Right cardiac atrium (tissue), 5 donors: ENCODE data around the gene LNP1. TPM values are rescaled to one million over a fixed set of nuclear protein-coding genes. Genes with fewer than 3 reads are reported as not detected.
A peak's percentile ranks its signal among the peaks of the same experiment; 100 is the strongest.
"Not testable (repeated sequence)": the region's sequence is repeated elsewhere in the genome, so short reads cannot be mapped to it uniquely, and the experiment has no call there.

ENCODE experiments used
- ATAC-seq, 2 donors: fragments of 200-7000 bp; cut with Tn5 transposase; one replicate each; pipeline versions ENCODE4 v1.8.0 to v1.9.1; 2020; ENCODE audit warnings: moderate library complexity in 2 of 2, mild to moderate bottlenecking in 1 of 2
- DNase-seq, 3 donors: peaks; one replicate each; pipeline ENCODE4 v3.0.0-alpha.2; 2020
- H3K27ac ChIP-seq: one replicate; pipeline ENCODE4 v1.5.1; 2013; ENCODE audit warnings: mild to moderate bottlenecking, low read length, control low read depth, moderate library complexity
- H3K27me3 ChIP-seq: one replicate; pipeline ENCODE4 v1.6.1; 2013; ENCODE audit not compliant: control insufficient read depth, insufficient read depth
- H3K4me1 ChIP-seq: one replicate; pipeline ENCODE4 v1.6.1; 2013; ENCODE audit warnings: low read length; ENCODE audit not compliant: control insufficient read depth, insufficient read depth
- H3K4me3 ChIP-seq: one replicate; pipeline ENCODE4 v1.5.1; 2013; ENCODE audit warnings: low read length, control low read depth
- H3K9me3 ChIP-seq: one replicate; pipeline ENCODE4 v1.6.1; 2013; ENCODE audit warnings: low read length; ENCODE audit not compliant: control insufficient read depth
- WGBS: extraction: QIAGEN DNeasy Blood & Tissue Kit; methylation state at CpG from one replicate; pipeline ENCODE4 v1.1.7; 2013; 5-methylcytosine and 5-hydroxymethylcytosine counted together
- intact Hi-C, 4 donors: fragments of 100-400 bp; cut with DNase I; formaldehyde crosslinking; loops; one replicate each; pipeline versions ENCODE4 v1.11.0 to v1.14.0; 2022 to 2023
- polyA plus RNA-seq: library from polyadenylated mRNA; stranded (reverse); fragments of 200-250 nt; gene quantifications from one replicate; pipeline ENCODE4 v1.2.3, GENCODE V29; 2013
- total RNA-seq, 4 donors: library from RNA; stranded (reverse); fragmentation: NEBNext Ultra II Directional; extraction: Animal tissue kit (Norgen Biotek cat#: 25700); gene quantifications; one replicate each; pipeline ENCODE4 v1.2.1, GENCODE V29; 2021
- donor health status: healthy with polysubstance abuse.
- donor health status: DM: no; HTN: yes; CAD: no.
- donor health status: DM: no; HTN: no; CAD: no.
- donor health status: DM: no; HTN: yes; CAD: no; lungs with severe emphysema.
- donor health status: DM: yes; HTN: yes; CAD: no.

LNP1 gene
- total and polyA plus RNA-seq, 5 donors: 4.1 to 6.9 (median 4.1) TPM

GRCh38 chr3:100456745-100457144 is 55.4 kb downstream of the LNP1 start:
- DNase-seq (no peak), ATAC-seq (no peak)
- H3K4me3 ChIP-seq: no peak overlapping the region
- no peaks in the 10 kb centered on the region for H3K4me1 ChIP-seq
- intact Hi-C loops: no loop called here
- 87% methylated on average over 1 of the region's 1 CpG for WGBS
- H3K27me3 ChIP-seq: no peaks in the 10 kb centered on the region
- no peaks in the 10 kb centered on the region for H3K9me3 ChIP-seq
- no peak overlapping the region for H3K27ac ChIP-seq

GRCh38 chr3:100457811-100458210 is 56.5 kb downstream of the LNP1 start:
- Histone ChIP-seq H3K4me3 (no peak overlapping the region), H3K9me3 (no peaks in the 10 kb centered on the region), H3K27me3 (no peaks in the 10 kb centered on the region), H3K4me1 (no peaks in the 10 kb centered on the region), H3K27ac (no peak overlapping the region)
- no peak for DNase-seq
- 100% methylated on average over 1 of the region's 1 CpG for WGBS
- ATAC-seq: no peak
- intact Hi-C loops: no loop called here

GRCh38 chr3:100458814-100459213 is 57.5 kb downstream of the LNP1 start:
- 98% methylated on average over 1 of the region's 1 CpG for WGBS
- Histone ChIP-seq H3K4me3 (no peak overlapping the region), H3K27me3 (no peaks in the 10 kb centered on the region), H3K4me1 (no peaks in the 10 kb centered on the region), H3K27ac (no peak overlapping the region), H3K9me3 (no peaks in the 10 kb centered on the region)
- intact Hi-C loops: no loop called here
- ATAC-seq: no peak
- DNase-seq: no peak

- no peaks in the 10 kb centered on the region for H3K4me1 ChIP-seq
Measured at GRCh38 chr3:100463002-100463401, 61.7 kb downstream of the LNP1 start.

GRCh38 chr3:100463646-100464155 is 62.4 kb downstream of the LNP1 start:
- H3K9me3 ChIP-seq: no peaks in the 10 kb centered on the region
- intact Hi-C loops: loop anchor here in 3 of 4 donors (1.0 to 5.0 kb wide), 2 partner anchors 127 to 129 kb away; no protein-coding TSS in a partner anchor
- no peak for DNase-seq
- 56% methylated on average over 3 of the region's 3 CpGs for WGBS
- no peak overlapping the region for H3K27ac ChIP-seq
- no peaks in the 10 kb centered on the region for H3K27me3 ChIP-seq
- H3K4me3 ChIP-seq: no peak overlapping the region
- H3K4me1 ChIP-seq: no peaks in the 10 kb centered on the region
- no peak for ATAC-seq

More at GRCh38 chr3:100463002-100463401, 61.7 kb downstream of the LNP1 start:
- no peak overlapping the region for H3K4me3 ChIP-seq
- no peaks in the 10 kb centered on the region for H3K27me3 ChIP-seq
- H3K27ac ChIP-seq: no peak overlapping the region
- 2% methylated on average over 3 of the region's 3 CpGs for WGBS
- ATAC-seq (peak; percentile 87 to 88), DNase-seq (no peak)
- intact Hi-C loops: loop anchor here in 3 of 4 donors (1.0 to 5.0 kb wide), 2 partner anchors 127 to 129 kb away; no protein-coding TSS in a partner anchor
- H3K9me3 ChIP-seq: no peaks in the 10 kb centered on the region

GRCh38 chr3:100465892-100466777 is 64.8 kb downstream of the LNP1 start:
- ATAC-seq: no peak
- no peak for DNase-seq
- H3K4me1 ChIP-seq: no peaks in the 10 kb centered on the region
- no peak overlapping the region for H3K4me3 ChIP-seq
- no peaks in the 10 kb centered on the region for H3K9me3 ChIP-seq
- H3K27ac ChIP-seq: no peak overlapping the region
- intact Hi-C loops: loop anchor here in 1 of 4 donors (5.0 kb wide), 1 partner anchor 126 kb away; no protein-coding TSS in a partner anchor
- WGBS: 63% methylated on average over 3 of the region's 3 CpGs
- H3K27me3 ChIP-seq: no peaks in the 10 kb centered on the region

GRCh38 chr3:100467133-100467532 is 65.8 kb downstream of the LNP1 start:
- intact Hi-C loops: loop anchor here in 1 of 4 donors (5.0 kb wide), 1 partner anchor 125 kb away; no protein-coding TSS in a partner anchor
- Histone ChIP-seq H3K27me3 (no peaks in the 10 kb centered on the region), H3K27ac (no peak overlapping the region), H3K4me1 (no peaks in the 10 kb centered on the region), H3K9me3 (no peaks in the 10 kb centered on the region), H3K4me3 (no peak overlapping the region)
- no peak for ATAC-seq
- 92% methylated on average over 1 of the region's 1 CpG for WGBS
- DNase-seq: no peak

GRCh38 chr3:100468676-100469075 is 67.3 kb downstream of the LNP1 start:
- intact Hi-C loops: loop anchor here in 1 of 4 donors (5.0 kb wide), 1 partner anchor 124 kb away; no protein-coding TSS in a partner anchor
- Histone ChIP-seq H3K27me3 (no peaks in the 10 kb centered on the region), H3K27ac (no peak overlapping the region), H3K9me3 (no peaks in the 10 kb centered on the region), H3K4me1 (no peaks in the 10 kb centered on the region), H3K4me3 (no peak overlapping the region)
- no peak for ATAC-seq
- 96% methylated on average over 2 of the region's 2 CpGs for WGBS
- DNase-seq: no peak

GRCh38 chr3:100470951-100471350 is 69.6 kb downstream of the LNP1 start:
- intact Hi-C loops: no loop called here
- Histone ChIP-seq H3K4me1 (no peaks in the 10 kb centered on the region), H3K9me3 (no peaks in the 10 kb centered on the region), H3K27me3 (no peaks in the 10 kb centered on the region), H3K4me3 (no peak overlapping the region), H3K27ac (no peak overlapping the region)
- DNase-seq (no peak), ATAC-seq (no peak)
- WGBS: 91% methylated on average over 1 of the region's 1 CpG

GRCh38 chr3:100471444-100471843 is 70.1 kb downstream of the LNP1 start:
- H3K27me3 ChIP-seq: no peaks in the 10 kb centered on the region
- no peak overlapping the region for H3K4me3 ChIP-seq
- ATAC-seq (no peak), DNase-seq (no peak)
- no peaks in the 10 kb centered on the region for H3K4me1 ChIP-seq
- 85% methylated on average over 2 of the region's 2 CpGs for WGBS
- H3K27ac ChIP-seq: no peak overlapping the region
- H3K9me3 ChIP-seq: no peaks in the 10 kb centered on the region
- intact Hi-C loops: no loop called here

- WGBS: 92% methylated on average over 32 of the region's 32 CpGs
Measured at GRCh38 chr3:100477851-100478360, 76.6 kb downstream of the LNP1 start.

More at GRCh38 chr3:100477851-100478360, 76.6 kb downstream of the LNP1 start:
- DNase-seq, ATAC-seq, H3K4me1 ChIP-seq, H3K27ac ChIP-seq, H3K4me3 ChIP-seq, H3K27me3 ChIP-seq, H3K9me3 ChIP-seq, intact Hi-C loops: not testable (repeated sequence)
